HG03097 (cell line): ENCODE data around the gene GPNMB.
"Not testable (repeated sequence)": the region's sequence is repeated elsewhere in the genome, so short reads cannot be mapped to it uniquely, and the experiment has no call there.

Experiments used
- ATAC-seq: cut with Tn5 transposase; IDR thresholded peaks from one replicate; pipeline ENCODE4 v1.9.1; 2021; ENCODE audit not compliant: unreplicated experiment, low FRiP score

The GPNMB gene

GRCh38 chr7:23246555-23246954 lies at the start of gene GPNMB:
Gene GPNMB, plus strand, starts transcription at chr7:23246775. Its CDS starts 83 bp downstream, at chr7:23246858.
- ATAC-seq, result no peak

GRCh38 chr7:23197745-23198144 lies 48.8 kb upstream of the GPNMB start:
- ATAC-seq, result not testable (repeated sequence)

DNA sequence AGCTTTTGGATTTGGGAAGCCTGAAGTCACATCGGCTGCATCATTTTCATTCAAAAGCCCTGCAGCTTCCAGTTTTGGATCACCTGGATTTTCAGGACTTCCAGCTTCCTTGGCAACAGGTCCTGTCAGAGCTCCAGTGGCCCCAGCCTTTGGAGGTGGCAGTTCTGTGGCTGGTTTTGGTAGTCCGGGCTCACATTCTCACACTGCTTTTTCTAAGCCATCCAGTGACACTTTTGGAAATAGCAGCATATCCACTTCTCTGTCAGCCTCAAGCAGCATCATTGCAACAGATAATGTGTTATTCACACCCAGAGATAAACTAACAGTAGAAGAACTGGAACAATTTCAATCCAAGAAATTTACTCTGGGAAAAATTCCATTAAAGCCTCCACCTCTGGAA lies 46.2 kb upstream of the GPNMB start:
- ATAC-seq, result no peak

GRCh38 chr7:23204241-23204640 lies 42.3 kb upstream of the GPNMB start:
- no peak for ATAC-seq

DNA sequence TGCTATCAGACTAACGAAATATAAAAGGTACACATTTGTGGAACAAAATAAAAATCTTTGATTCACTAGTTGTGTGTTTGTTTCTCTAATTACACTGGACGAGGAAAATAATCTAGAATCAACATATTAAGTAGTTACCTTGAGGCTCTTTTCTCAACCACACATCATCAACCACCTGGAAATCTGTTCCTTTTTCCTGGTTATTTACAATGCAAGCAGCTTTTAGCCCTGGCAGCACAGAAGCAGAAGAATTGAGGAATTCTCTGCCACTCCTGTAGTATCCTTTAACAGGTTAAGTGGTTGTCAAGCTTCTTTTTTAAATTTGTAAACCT lies 41.0 kb upstream of the GPNMB start:
- ATAC-seq, result no peak

GRCh38 chr7:23205909-23206767 lies 40.4 kb upstream of the GPNMB start:
- ATAC-seq, result no peak

GRCh38 chr7:23207021-23207420 lies 39.6 kb upstream of the GPNMB start:
- no peak for ATAC-seq

DNA sequence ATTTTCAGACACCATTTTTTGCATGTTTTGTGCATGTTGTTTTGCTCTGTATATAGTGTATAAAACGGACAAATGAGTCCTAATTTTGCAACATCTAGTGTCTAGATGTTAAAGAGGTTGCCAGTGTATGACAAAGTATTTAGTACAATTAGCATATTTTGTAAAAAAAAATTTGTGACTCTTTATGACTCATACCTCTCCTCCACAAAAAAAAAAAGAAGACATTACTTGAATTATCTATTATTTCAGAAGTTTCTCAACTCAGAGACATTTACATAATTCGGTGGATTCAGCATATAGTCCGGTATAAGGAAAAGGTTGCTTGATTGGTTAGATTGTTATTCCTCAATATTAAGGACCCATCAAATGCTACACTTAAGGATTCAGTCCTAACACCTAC lies 38.7 kb upstream of the GPNMB start:
- no peak for ATAC-seq

GRCh38 chr7:23208316-23208715 lies 38.3 kb upstream of the GPNMB start:
- no peak for ATAC-seq

DNA sequence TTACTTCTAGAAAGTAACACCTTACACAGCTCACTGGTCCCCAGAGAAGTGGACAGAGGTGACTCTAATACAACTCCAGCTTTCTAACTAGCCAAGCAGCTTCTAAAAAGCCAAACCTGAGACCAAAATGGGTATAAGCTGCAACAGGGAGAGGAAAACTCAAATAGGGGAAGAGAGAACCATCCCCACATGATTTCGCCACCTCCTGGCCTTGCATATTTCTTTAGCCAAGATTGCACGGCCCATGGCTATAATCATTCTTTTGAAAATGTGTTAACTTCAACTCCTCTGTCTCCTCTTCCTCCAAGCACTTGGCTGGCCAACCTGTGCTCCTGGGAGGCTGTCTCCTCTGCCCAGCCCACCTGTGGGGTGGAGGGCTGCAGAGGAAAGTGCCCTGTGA lies 36.1 kb upstream of the GPNMB start:
- no peak for ATAC-seq

- ATAC-seq, result no peak
Observed at GRCh38 chr7:23211589-23211988, 35.0 kb upstream of the GPNMB start.

DNA sequence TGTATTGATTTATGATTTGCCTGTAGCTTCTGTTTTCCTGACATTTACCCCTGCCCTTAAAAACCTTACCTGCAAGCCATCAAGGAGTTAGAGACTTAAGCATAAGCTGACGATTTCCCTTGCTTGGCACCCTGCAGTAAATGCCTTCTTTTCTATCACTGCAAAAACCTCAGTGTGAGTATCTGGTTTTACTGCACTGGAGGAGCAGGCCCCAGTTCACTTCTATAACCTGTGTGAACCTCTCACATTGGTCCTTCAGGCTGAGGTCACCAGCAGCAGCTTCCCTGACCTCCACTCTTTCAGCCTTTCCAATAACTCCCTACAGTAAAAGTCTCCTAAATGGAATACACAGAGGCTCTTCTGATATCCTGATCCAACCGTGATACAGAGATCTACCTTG lies 34.2 kb upstream of the GPNMB start:
- ATAC-seq, result no peak

DNA sequence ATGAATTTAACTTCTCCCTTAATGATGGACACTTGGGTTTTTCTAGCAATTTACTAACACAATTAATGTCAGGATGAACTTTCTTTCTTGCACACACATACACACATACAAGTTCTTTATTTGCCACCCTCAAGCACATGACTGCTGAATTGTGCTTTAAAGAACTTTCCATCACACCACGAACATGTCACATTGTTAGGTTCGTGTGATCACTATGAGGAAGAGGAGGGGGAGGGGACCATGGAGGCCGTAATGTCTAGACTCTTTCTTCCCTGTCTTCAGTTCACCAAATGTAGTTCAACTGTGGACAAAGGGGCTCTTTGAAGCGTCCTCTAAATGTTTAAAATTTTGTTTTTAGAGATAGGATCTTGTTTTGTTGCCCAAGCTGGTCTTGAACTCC lies 33.7 kb upstream of the GPNMB start:
- ATAC-seq, result no peak

DNA sequence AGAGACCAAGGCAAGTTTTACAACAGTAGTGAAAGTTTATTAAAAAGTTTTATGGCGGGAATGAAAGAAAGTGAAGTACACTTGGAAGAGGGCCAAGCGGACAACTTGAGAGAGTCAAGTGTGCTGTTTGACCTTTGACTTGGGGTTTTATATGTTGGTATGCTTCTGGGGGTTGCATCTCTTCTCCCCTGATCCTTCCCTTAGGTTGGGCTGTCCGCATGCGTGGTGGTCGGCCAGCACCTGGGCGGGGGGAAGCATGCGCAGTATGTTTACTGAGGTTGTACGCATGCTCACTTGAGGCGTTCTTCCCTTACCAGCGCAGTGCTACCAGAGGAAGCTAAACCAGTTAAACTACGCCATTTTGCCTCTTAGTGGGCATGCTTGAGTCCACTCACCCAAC lies 32.8 kb upstream of the GPNMB start:
- no peak for ATAC-seq

GRCh38 chr7:23214423-23214822 lies 32.2 kb upstream of the GPNMB start:
- no peak for ATAC-seq

DNA sequence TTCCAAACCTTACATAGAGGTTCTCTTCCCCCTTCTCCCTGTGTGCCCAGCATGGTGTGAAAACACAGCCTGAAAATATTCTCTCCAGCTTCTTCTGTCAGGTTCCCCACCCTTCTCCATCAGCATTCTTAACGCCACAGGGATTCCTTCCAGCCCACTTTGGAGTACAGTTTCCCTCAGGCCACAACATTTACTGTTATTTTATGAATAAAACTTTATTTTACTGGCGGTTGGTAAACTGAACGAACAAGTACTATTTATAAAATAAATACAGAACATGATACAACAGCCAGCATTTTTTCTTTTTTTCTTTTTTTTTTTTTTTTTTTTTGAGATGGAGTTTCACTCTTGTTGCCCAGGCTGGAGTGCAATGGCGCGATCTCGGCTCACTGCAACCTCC lies 31.6 kb upstream of the GPNMB start:
- no peak for ATAC-seq

DNA sequence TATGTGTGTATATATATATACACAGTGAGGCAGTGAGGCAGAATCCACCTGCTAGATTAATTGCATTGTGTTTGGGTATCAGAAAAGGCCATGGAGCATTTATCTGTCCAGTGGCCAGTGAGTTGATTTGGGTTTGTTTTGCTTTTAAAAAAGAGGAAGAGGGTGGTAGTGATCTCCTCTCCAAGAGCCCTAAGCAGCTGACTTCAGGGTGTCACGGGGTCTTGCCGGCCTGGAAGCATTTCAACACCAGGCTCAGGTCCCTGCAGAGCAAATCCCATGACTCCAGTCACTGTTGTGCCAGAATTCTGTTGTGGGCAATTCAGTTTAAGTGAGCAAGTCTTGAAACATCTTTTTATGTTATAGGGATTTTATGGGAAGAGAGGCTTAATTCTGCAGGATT lies 30.6 kb upstream of the GPNMB start:
- no peak for ATAC-seq

DNA sequence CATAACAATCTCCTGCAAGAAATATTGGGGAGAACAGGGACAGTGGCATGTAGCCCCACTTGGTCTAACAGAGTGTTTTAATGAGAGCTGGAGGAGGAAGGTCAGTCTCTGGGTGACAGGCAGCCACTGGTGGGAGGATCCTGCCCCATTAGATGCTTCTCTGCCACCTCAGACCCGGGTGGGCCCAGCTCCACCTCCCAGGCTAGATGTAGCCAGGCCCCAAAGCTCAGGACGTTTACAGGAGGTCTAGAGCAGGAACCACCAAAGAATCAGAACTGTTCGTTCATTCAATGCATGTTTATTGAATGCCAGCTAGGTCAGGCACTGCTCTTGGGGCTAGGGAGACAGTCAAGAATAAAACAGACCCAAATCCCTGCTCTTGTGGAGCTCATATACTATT lies 28.4 kb upstream of the GPNMB start:
- no peak for ATAC-seq

DNA sequence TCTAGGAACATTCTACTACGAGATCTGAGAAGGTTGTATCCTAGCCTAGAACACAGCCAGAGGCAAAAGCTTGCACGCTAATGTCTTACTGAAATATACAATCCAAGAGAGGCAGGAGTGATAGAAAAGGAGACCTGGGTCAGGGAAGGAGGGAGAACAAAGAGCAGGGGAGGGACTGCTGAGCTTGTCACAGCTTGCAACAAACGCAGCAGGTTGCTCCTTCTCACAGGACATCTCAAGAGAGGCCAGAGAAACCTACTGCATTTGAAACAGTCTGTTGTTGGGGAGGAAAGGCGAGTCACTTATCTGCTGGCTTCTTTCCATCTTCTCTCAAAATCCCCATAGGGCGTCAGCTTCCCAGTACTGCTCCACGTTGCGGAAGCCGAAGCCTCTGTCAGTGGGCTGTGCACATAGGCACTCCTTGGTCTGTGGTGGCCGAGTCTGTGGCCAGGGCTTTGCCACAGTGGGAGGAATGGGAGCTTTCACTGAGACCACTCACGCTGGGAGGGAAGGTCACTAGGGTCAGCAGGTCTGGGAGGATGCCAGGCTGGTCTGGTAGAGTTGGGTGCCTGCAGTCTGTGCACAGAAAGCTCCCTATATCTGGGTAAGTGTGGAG lies 25.8 kb upstream of the GPNMB start:
- no peak for ATAC-seq

- no peak for ATAC-seq
Observed at GRCh38 chr7:23222439-23223030, 24.0 kb upstream of the GPNMB start.

DNA sequence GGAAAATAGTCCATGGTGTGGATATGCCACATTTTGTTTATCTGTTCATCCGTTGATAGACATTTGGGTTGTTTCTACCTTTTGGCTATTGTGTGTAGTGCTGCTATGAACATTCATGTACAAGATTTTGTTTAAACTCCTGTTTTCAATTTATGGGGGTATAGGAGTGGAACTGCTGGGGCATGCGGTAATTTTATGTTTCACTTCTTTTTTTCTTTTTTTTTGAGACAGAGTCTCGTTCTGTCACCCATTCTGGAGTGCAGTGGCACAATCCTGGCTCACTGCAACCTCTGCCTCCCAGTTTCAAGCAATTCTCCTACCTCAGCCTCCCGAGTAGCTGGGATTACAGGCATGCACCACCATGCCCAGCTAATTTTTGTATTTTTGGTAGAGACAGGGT lies 22.2 kb upstream of the GPNMB start:
- ATAC-seq, result not testable (repeated sequence)

DNA sequence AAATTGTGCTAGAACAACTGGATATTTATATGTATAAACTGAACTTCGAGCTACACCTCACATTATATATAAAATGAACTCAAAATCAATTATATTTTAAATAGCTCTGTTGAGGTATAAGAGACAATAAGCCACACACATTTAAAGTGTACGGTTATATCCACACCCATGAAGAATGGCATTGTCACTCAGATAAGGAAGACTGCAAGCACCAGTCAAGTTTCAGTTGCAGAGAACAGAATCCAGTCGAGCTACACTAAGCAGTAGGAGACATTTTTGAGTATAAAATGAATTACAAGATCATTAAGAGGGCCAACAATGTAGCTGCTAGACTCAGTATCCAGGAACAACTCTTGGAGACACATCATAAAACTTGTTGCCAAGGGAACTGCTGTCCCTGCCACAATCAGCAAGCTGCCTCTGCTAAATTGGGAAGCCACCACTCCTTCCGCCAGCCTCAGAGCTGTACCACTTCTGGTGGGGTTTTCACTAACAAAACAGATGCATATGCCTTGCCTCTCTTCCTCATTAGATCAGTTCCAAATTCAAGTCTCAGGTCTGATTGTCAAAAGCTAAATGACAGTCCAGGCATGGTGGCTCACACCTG lies 19.6 kb upstream of the GPNMB start:
- no peak for ATAC-seq
